Ureter (tissue), 1 donor: ENCODE data around the gene SLC11A2. TPM values are rescaled to one million over a fixed set of nuclear protein-coding genes. Genes with fewer than 3 reads are reported as not detected.
"Not testable (repeated sequence)": the region's sequence is repeated elsewhere in the genome, so short reads cannot be mapped to it uniquely, and the experiment has no call there.

ENCODE experiments used
- DNase-seq: peaks from one replicate; pipeline ENCODE4 v3.0.0-alpha.2; 2020; ENCODE audit warnings: low spot score
- total RNA-seq: library from RNA; stranded (reverse); gene quantifications from one replicate; pipeline ENCODE4 v1.2.4, GENCODE V29; 2023
- donor health status: DM: yes; HTN: yes; CAD: no.

SLC11A2 gene
- total RNA-seq, 1 donor from 2014 or later, result 78.4 TPM

- DNase-seq, result no peak
These were observed 78.1 kb downstream of the SLC11A2 start for GRCh38 chr12:50947933-50948626.

- no peak for DNase-seq
These were observed 88.5 kb downstream of the SLC11A2 start for GRCh38 chr12:50937653-50938052.

GRCh38 chr12:50936821-50937530 is 89.2 kb downstream of the SLC11A2 start:
- no peak for DNase-seq

- DNase-seq, result no peak
These were observed 91.0 kb downstream of the SLC11A2 start for GRCh38 chr12:50934981-50935807.

GRCh38 chr12:50934371-50934851 is 91.8 kb downstream of the SLC11A2 start:
- no peak for DNase-seq

GRCh38 chr12:50933459-50934124 is 92.6 kb downstream of the SLC11A2 start:
- no peak for DNase-seq

- no peak for DNase-seq
These were observed 93.3 kb downstream of the SLC11A2 start for GRCh38 chr12:50932787-50933280.

- DNase-seq, result not testable (repeated sequence)
These were observed 95.7 kb downstream of the SLC11A2 start for GRCh38 chr12:50930477-50930876.

- DNase-seq, result no peak
These were observed 96.4 kb downstream of the SLC11A2 start for GRCh38 chr12:50929831-50930230.

Other genes starting within 250 kb of the SLC11A2 start
- not detected for gene TMPRSS12, start 183.5 kb downstream of the SLC11A2 start, total RNA-seq
- not detected for gene HIGD1C, start 73.8 kb downstream of the SLC11A2 start, total RNA-seq
- gene LETMD1, start 21.9 kb upstream of the SLC11A2 start, total RNA-seq, result 97.8 TPM
- 26.2 TPM for gene CSRNP2, start 57.2 kb upstream of the SLC11A2 start, total RNA-seq
- gene TFCP2, start 146.8 kb upstream of the SLC11A2 start, total RNA-seq, result 45.5 TPM
- 19.8 TPM for gene POU6F1, start 191.7 kb upstream of the SLC11A2 start, total RNA-seq
- 221 TPM for gene DAZAP2, start 212.4 kb upstream of the SLC11A2 start, total RNA-seq
- 52.7 TPM for gene SMAGP, start 244.0 kb upstream of the SLC11A2 start, total RNA-seq